NCI-H446 (cell line): Measurements from ENCODE around the gene DDX11.
"Not testable (repeated sequence)": the region's sequence is repeated elsewhere in the genome, so short reads cannot be mapped to it uniquely, and the experiment has no call there.

Experiments
- DNase-seq, 2 experiments: peaks; one replicate each; lab custom pipeline; 2025; lab: John Stamatoyannopoulos, UW

The DDX11 gene

GRCh38 chr12:31124158-31124557, 50.5 kb downstream of the DDX11 start:
- not testable (repeated sequence) for DNase-seq

- DNase-seq, result not testable (repeated sequence)
These were observed 51.5 kb downstream of the DDX11 start for GRCh38 chr12:31125171-31125570.

GRCh38 chr12:31127209-31127848, 53.7 kb downstream of the DDX11 start:
- not testable (repeated sequence) for DNase-seq

DNA sequence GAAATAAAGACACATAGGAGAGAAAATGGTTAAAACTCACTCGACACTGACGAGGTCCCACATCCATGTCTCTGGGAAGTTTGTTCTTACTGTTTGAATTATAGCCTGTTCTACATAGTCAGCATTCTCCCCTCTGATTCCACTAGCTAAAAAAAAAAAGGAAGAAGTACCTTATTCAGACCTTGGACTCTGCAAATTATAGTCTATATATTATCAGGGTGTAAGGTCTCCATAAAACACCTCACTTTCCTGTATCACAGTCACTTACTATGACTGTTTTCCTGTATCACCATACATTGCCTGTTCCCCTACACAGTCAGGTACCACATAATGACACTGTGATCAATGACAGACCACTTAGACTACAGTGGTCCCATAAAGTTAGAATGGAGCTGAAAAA, 62.9 kb downstream of the DDX11 start:
- not testable (repeated sequence) for DNase-seq

DNA sequence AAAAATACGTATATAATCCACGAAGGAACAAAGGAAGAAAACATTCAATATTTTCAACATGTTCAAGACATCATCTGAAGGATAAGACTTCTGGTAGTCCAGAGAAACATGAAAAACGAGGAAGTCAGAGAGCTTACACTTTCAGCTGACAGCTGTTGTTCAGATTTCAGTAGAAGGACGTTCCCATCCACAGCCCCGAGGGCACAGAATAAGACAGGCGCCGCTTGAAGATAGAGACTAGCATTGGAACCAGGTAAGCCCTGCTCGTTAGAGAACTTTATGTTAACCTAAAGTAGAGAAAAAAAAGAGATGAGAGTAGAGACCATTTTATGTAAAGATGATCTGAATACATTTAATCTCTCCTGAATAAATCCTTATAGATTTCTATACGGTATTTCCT, 71.1 kb downstream of the DDX11 start:
- DNase-seq, result not testable (repeated sequence)

DNA sequence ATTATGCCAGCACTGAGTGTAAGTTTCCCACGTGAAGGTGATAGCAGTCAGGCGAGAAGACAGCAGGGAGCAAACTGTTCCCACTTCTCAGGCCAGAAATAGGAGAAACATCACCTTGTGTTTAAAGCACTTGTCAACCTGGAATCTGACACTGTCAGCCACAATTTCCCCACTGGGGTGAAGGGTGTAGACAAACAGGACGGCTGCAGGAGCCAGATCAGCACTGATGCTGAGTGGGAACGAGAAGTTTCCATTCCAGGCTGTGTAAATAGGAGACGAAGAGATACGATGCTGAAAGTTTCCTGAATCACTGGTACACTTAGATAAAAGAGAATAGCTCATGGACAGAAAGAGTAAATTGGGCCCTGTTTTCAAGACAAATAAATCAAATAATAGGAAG, 71.6 kb downstream of the DDX11 start:
- DNase-seq, result not testable (repeated sequence)

DNA sequence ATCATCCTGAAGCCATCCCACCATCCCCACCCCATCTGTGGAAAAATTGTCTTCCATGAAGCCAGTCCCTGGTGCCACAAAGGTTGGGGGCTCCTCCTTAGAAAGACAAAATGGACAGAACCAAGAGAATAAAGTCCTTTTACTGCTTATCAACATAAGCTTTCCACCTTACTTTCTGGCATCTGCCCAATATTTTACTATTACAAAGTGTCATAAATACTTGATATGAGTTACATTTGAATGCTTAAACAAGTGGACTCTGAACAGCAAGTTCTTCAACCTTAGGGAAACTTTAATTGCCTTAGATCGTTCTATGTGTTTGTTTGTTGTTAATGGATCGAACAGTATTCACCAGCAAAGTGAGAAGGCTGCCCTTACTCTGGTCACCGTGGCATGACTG, 73.8 kb downstream of the DDX11 start:
- DNase-seq, result not testable (repeated sequence)

- DNase-seq, result not testable (repeated sequence)
These were observed 77.1 kb downstream of the DDX11 start for GRCh38 chr12:31150766-31151165.
